ENCODE results near the gene SLC25A5. TPM values are rescaled to one million over a fixed set of nuclear protein-coding genes. Genes with fewer than 3 reads are reported as not detected.
A peak's percentile ranks its signal among the peaks of the same experiment; 100 is the strongest.

Gene SLC25A5
- total RNA-seq, 4 donors from 2014 or later: 427 to 606 (median 480) TPM

GRCh38 chrX:119467433-119467832, 811 bp upstream of the SLC25A5 start:
- DNase-seq: no peak
- TF ChIP-seq, protein P1, sequence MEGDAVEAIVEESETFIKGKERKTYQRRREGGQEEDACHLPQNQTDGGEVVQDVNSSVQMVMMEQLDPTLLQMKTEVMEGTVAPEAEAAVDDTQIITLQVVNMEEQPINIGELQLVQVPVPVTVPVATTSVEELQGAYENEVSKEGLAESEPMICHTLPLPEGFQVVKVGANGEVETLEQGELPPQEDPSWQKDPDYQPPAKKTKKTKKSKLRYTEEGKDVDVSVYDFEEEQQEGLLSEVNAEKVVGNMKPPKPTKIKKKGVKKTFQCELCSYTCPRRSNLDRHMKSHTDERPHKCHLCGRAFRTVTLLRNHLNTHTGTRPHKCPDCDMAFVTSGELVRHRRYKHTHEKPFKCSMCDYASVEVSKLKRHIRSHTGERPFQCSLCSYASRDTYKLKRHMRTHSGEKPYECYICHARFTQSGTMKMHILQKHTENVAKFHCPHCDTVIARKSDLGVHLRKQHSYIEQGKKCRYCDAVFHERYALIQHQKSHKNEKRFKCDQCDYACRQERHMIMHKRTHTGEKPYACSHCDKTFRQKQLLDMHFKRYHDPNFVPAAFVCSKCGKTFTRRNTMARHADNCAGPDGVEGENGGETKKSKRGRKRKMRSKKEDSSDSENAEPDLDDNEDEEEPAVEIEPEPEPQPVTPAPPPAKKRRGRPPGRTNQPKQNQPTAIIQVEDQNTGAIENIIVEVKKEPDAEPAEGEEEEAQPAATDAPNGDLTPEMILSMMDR (IDR thresholded peaks at IDR 0.05): no peak
- no peak for TF ChIP-seq POLR2A (IDR thresholded peaks at IDR 0.05)
- Histone ChIP-seq H3K36me3 (peaks cover 0 to 22% (median 0%) of the 10 kb centered on the region in 3 donors), H3K4me3 (no peak overlapping the region), H3K4me1 (peaks cover 0 to 14% (median 0%) of the 10 kb centered on the region in 3 donors), H3K9me3 (no peaks in the 10 kb centered on the region), H3K27me3 (no peaks in the 10 kb centered on the region), H3K27ac (peak overlapping the region in 2 of 4 donors; percentile 57 to 98)
- 71 to 83% methylated on average over 2 to 6 of the region's 6 CpGs for WGBS, 2 donors
- intact Hi-C loops (cut with DNase I): no loop called here

GRCh38 chrX:119468551-119469312, 488 bp downstream of the SLC25A5 start:
- Histone ChIP-seq H3K4me3 (peak overlapping the region; percentile 71 to 85 (median 77)), H3K4me1 (peaks cover 0 to 14% (median 0%) of the 10 kb centered on the region in 3 donors), H3K27ac (peak overlapping the region; percentile 96 to 98 (median 97)), H3K36me3 (peaks cover 0 to 22% (median 0%) of the 10 kb centered on the region in 3 donors), H3K9me3 (no peaks in the 10 kb centered on the region), H3K27me3 (no peaks in the 10 kb centered on the region)
- peak in 2 of 4 donors; percentile 35 to 55 for TF ChIP-seq POLR2A (IDR thresholded peaks at IDR 0.05)
- TF ChIP-seq, protein P1 (IDR thresholded peaks at IDR 0.05): peak; percentile 62 to 89 (median 76)
- peak; percentile 31 for DNase-seq
- intact Hi-C loops (cut with DNase I): no loop called here
- 0 to 51% methylated on average over 1 to 18 of the region's 78 CpGs for WGBS, 2 donors

GRCh38 chrX:119469313-119469635, 1.0 kb downstream of the SLC25A5 start:
- Histone ChIP-seq H3K36me3 (peaks cover 0 to 22% (median 0%) of the 10 kb centered on the region in 3 donors), H3K27me3 (no peaks in the 10 kb centered on the region), H3K9me3 (no peaks in the 10 kb centered on the region), H3K4me3 (peak overlapping the region; percentile 71 to 85 (median 77)), H3K4me1 (peaks cover 0 to 14% (median 0%) of the 10 kb centered on the region in 3 donors), H3K27ac (peak overlapping the region; percentile 84 to 98 (median 96))
- TF ChIP-seq, protein P1 (IDR thresholded peaks at IDR 0.05): no peak
- TF ChIP-seq POLR2A (IDR thresholded peaks at IDR 0.05): no peak
- 0 to 49% methylated on average over 3 to 4 of the region's 8 CpGs for WGBS, 2 donors
- DNase-seq: no peak
- intact Hi-C loops (cut with DNase I): no loop called here

DNA sequence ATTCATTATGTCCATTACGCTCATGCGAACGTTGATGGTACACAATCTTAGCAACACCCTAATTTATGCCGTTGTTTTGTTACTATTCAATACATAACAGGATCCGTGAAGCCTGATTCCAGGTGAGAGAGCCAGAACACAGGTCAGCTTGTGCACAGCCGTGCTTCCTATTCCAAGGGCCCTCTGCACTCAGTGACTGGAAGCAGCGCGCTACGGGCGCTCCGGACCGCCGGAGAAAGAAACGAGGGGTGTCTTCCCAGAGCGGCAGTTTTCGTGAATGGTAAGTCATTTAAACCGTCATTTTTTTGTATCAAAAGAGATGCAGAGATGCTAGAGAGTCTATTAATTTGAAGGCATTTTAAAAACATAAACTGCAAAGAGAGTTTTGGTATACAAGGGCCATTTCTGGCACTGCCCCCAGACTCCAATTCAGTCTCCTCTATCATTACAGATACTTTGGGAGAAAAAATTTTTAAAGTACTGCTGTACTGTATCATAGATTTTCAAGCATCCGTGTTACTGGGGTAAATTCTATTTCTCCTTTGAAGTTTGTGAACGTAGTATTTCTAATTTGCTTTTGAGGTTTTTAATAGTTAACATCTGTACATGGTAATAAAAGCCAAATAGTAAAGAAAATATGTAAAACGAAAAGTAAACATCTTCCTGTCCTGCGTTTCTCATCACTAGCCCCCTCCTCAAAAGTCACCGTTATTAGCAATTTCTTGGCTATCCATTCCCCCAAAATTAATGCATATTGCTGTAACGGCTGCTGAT, 6.6 kb downstream of the SLC25A5 start:
- no peak for DNase-seq
- no peak for TF ChIP-seq POLR2A (IDR thresholded peaks at IDR 0.05)
- TF ChIP-seq, protein P1 (IDR thresholded peaks at IDR 0.05): no peak
- Histone ChIP-seq H3K36me3 (peaks cover 0 to 21% (median 0%) of the 10 kb centered on the region in 3 donors), H3K27me3 (no peaks in the 10 kb centered on the region), H3K4me3 (no peak overlapping the region), H3K27ac (no peak overlapping the region), H3K9me3 (no peaks in the 10 kb centered on the region), H3K4me1 (peaks cover 0 to 53% (median 0%) of the 10 kb centered on the region in 3 donors)
- WGBS, 2 donors: 76 to 77% methylated on average over 23 of the region's 23 CpGs
- intact Hi-C loops (cut with DNase I): no loop called here
